ENCODE results near the gene PRKCE. TPM values are rescaled to one million over a fixed set of nuclear protein-coding genes. Genes with fewer than 3 reads are reported as not detected.

The PRKCE gene
- total RNA-seq, 1 experiment from 2014 or later = 4.4 TPM

DNA sequence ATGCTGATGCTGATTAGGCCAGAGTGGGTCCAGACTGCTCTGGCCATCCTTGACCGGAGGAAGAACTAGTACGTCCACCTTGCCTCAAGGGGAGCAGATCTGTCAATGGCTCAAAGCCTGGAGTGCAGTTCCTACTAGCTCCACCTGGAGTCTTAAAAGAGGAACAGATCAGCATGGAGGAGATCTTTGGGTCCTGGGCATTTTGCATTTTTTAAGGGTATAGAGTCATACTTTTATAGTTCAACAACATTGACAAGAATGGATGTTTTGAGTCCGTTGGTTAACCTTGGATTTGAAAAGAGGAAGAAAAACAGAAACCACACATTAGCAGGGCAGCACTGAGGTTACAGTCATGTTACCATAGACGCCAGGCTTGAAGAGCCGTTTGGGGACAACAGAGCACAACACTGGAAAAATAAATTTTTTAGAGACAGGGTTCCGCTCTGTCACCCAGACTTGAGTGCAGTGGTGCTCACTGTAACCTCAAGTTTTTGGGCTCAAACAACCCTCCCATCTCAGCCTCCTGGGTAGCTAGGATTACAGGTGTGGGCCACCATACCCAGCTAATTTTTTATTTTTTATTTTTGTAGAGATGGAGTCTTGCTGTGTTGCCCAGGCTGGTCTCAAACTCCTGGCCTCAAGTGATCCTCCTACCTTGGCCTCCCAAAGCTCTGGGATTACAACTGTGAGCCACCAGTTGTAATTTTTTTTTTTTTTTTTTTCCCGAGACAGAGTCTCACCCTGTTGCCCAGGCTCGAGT lies 78.5 kb downstream of the PRKCE start:
- Mint-ChIP-seq H3K27ac (ENCODE audit: unreplicated experiment) (no peak overlapping the region), H3K4me1 (ENCODE audit: low read depth, unreplicated experiment) (no peaks in the 10 kb centered on the region), H3K36me3 (ENCODE audit: insufficient read depth, unreplicated experiment) (no peaks in the 10 kb centered on the region), H3K9me3 (ENCODE audit: unreplicated experiment) (no peaks in the 10 kb centered on the region), H3K27me3 (ENCODE audit: insufficient read depth, unreplicated experiment) (no peaks in the 10 kb centered on the region), H3K4me3 (ENCODE audit: unreplicated experiment) (no peak overlapping the region)
- no peaks in the 10 kb centered on the region for H3K27me3 ChIP-seq (replicated peaks; ENCODE audit: control insufficient read depth, insufficient read depth, low read length)
- POLR2A ChIA-PET = no interaction called here
- H3K4me1 ChIP-seq = no peaks in the 10 kb centered on the region
- CTCF ChIA-PET = interaction anchor here (1.0 to 1.2 kb wide), 2 partner anchors 48 to 87 kb away, joined by 3 to 8 read pairs; no protein-coding TSS in a partner anchor
- no peak overlapping the region for H3K4me3 ChIP-seq (ENCODE audit: low read depth, low read length)
- H3K9me3 ChIP-seq = no peaks in the 10 kb centered on the region
- TF ChIP-seq CTCF (IDR thresholded peaks at IDR 0.05; ENCODE audit: insufficient read depth in 1 of 2, low read depth in 1 of 2, low read length in 1 of 2, severe bottlenecking in 1 of 2, unreplicated experiment in 1 of 2) = peak; percentile 16 to 49
- no peaks in the 10 kb centered on the region for H3K36me3 ChIP-seq (ENCODE audit: control insufficient read depth, insufficient read depth, low read length)
- intact Hi-C loops (cut with micrococcal nuclease; ENCODE audit: unreplicated experiment) = loop anchor here (1.0 kb wide), 1 partner anchor 87 kb away; no protein-coding TSS in a partner anchor
- BruUV-seq (replicated peaks) = no TSS peak
- peak in 1 of 2 experiments; percentile 44 for DNase-seq

- no peak overlapping the region for H3K4me3 Mint-ChIP-seq (ENCODE audit: unreplicated experiment)
- no peaks in the 10 kb centered on the region for H3K4me1 Mint-ChIP-seq (ENCODE audit: low read depth, unreplicated experiment)
- BruUV-seq (replicated peaks) = no TSS peak
- no peaks in the 10 kb centered on the region for H3K9me3 ChIP-seq
- intact Hi-C loops (cut with micrococcal nuclease; ENCODE audit: unreplicated experiment) = no loop called here
- H3K27ac Mint-ChIP-seq (ENCODE audit: unreplicated experiment) = no peak overlapping the region
- no peak overlapping the region for H3K4me3 ChIP-seq (ENCODE audit: low read depth, low read length)
- no peak for TF ChIP-seq CTCF (IDR thresholded peaks at IDR 0.05; ENCODE audit: insufficient read depth in 1 of 2, low read depth in 1 of 2, low read length in 1 of 2, severe bottlenecking in 1 of 2, unreplicated experiment in 1 of 2)
- no peaks in the 10 kb centered on the region for H3K36me3 ChIP-seq (ENCODE audit: control insufficient read depth, insufficient read depth, low read length)
- CTCF ChIA-PET = no interaction called here
- no peaks in the 10 kb centered on the region for H3K27me3 Mint-ChIP-seq (ENCODE audit: insufficient read depth, unreplicated experiment)
- POLR2A ChIA-PET = no interaction called here
- H3K9me3 Mint-ChIP-seq (ENCODE audit: unreplicated experiment) = no peaks in the 10 kb centered on the region
- no peaks in the 10 kb centered on the region for H3K4me1 ChIP-seq
- no peak for DNase-seq
- H3K27me3 ChIP-seq (replicated peaks; ENCODE audit: control insufficient read depth, insufficient read depth, low read length) = no peaks in the 10 kb centered on the region
- H3K36me3 Mint-ChIP-seq (ENCODE audit: insufficient read depth, unreplicated experiment) = no peaks in the 10 kb centered on the region
Observed at GRCh38 chr2:45731141-45731540, 79.7 kb downstream of the PRKCE start.

- no peak for TF ChIP-seq CTCF (IDR thresholded peaks at IDR 0.05; ENCODE audit: insufficient read depth in 1 of 2, low read depth in 1 of 2, low read length in 1 of 2, severe bottlenecking in 1 of 2, unreplicated experiment in 1 of 2)
Observed at GRCh38 chr2:45732436-45732835, 81.0 kb downstream of the PRKCE start.

More at GRCh38 chr2:45732436-45732835, 81.0 kb downstream of the PRKCE start:
- H3K4me3 ChIP-seq (ENCODE audit: low read depth, low read length) = no peak overlapping the region
- intact Hi-C loops (cut with micrococcal nuclease; ENCODE audit: unreplicated experiment) = no loop called here
- Mint-ChIP-seq H3K4me1 (ENCODE audit: low read depth, unreplicated experiment) (no peaks in the 10 kb centered on the region), H3K27me3 (ENCODE audit: insufficient read depth, unreplicated experiment) (no peaks in the 10 kb centered on the region), H3K27ac (ENCODE audit: unreplicated experiment) (no peak overlapping the region), H3K36me3 (ENCODE audit: insufficient read depth, unreplicated experiment) (no peaks in the 10 kb centered on the region), H3K4me3 (ENCODE audit: unreplicated experiment) (no peak overlapping the region), H3K9me3 (ENCODE audit: unreplicated experiment) (no peaks in the 10 kb centered on the region)
- H3K4me1 ChIP-seq = no peaks in the 10 kb centered on the region
- no peaks in the 10 kb centered on the region for H3K9me3 ChIP-seq
- H3K27me3 ChIP-seq (replicated peaks; ENCODE audit: control insufficient read depth, insufficient read depth, low read length) = no peaks in the 10 kb centered on the region
- no peak for DNase-seq
- POLR2A ChIA-PET = no interaction called here
- BruUV-seq (replicated peaks) = no TSS peak
- no peaks in the 10 kb centered on the region for H3K36me3 ChIP-seq (ENCODE audit: control insufficient read depth, insufficient read depth, low read length)
- CTCF ChIA-PET = no interaction called here

All from Caco-2 (cell line).